ENCODE measurements around the gene PPOX. TPM values are rescaled to one million over a fixed set of nuclear protein-coding genes. Genes with fewer than 3 reads are reported as not detected.

The PPOX gene
- total RNA-seq, 4 donors from 2014 or later = 12.8 to 22.1 (median 15.8) TPM

GRCh38 chr1:161200421-161200991, 34.3 kb downstream of the PPOX start:
- intact Hi-C loops (cut with DNase I) = no loop called here
- Histone ChIP-seq H3K27me3 (no peaks in the 10 kb centered on the region), H3K9me3 (no peaks in the 10 kb centered on the region), H3K36me3 (peaks cover 0 to 36% (median 18%) of the 10 kb centered on the region in 4 donors), H3K27ac (replicated peaks in 1 of 4) (peak overlapping the region; percentile 92 to 95 (median 94)), H3K4me3 (peak overlapping the region in 2 of 4 donors; percentile 76 to 87), H3K4me1 (peaks cover 55 to 92% (median 90%) of the 10 kb centered on the region in 4 donors)
- WGBS = 77% methylated on average over 5 of the region's 5 CpGs
- no peak for DNase-seq (ENCODE audit: extremely low spot score)
- TF ChIP-seq CTCF (IDR thresholded peaks at IDR 0.05) = no peak
- TF ChIP-seq EP300 (IDR thresholded peaks at IDR 0.05) = no peak
- TF ChIP-seq POLR2AphosphoS5 (IDR thresholded peaks at IDR 0.05) = no peak
- no peak for TF ChIP-seq POLR2A (IDR thresholded peaks at IDR 0.05; ENCODE audit: low read depth)

- no peaks in the 10 kb centered on the region for H3K27me3 ChIP-seq
- TF ChIP-seq CTCF (IDR thresholded peaks at IDR 0.05) (no peak), EP300 (IDR thresholded peaks at IDR 0.05) (no peak), POLR2A (IDR thresholded peaks at IDR 0.05; ENCODE audit: low read depth) (peak; percentile 13), POLR2AphosphoS5 (IDR thresholded peaks at IDR 0.05) (peak; percentile 3 to 71)
- H3K36me3 ChIP-seq = peaks cover 0 to 33% (median 23%) of the 10 kb centered on the region in 4 donors
- WGBS = 35% methylated on average over 12 of the region's 13 CpGs
- peak overlapping the region; percentile 71 to 87 (median 76) for H3K4me3 ChIP-seq
- intact Hi-C loops (cut with DNase I) = no loop called here
- H3K9me3 ChIP-seq = no peaks in the 10 kb centered on the region
- peaks cover 60 to 93% (median 90%) of the 10 kb centered on the region in 4 donors for H3K4me1 ChIP-seq
- H3K27ac ChIP-seq (replicated peaks in 1 of 4) = peak overlapping the region; percentile 92 to 95 (median 94)
- DNase-seq (ENCODE audit: extremely low spot score) = peak; percentile 95
Measured at GRCh38 chr1:161200992-161201835, 35.0 kb downstream of the PPOX start.

- intact Hi-C loops (cut with DNase I) = no loop called here
Measured at GRCh38 chr1:161201836-161202712, 35.8 kb downstream of the PPOX start, which contains the start of gene NDUFS2. Gene NDUFS2, plus strand, starts transcription at chr1:161202367. Its CDS starts 19 bp downstream, at chr1:161202386.

More at GRCh38 chr1:161201836-161202712, 35.8 kb downstream of the PPOX start, which contains the start of gene NDUFS2:
- TF ChIP-seq POLR2AphosphoS5 (IDR thresholded peaks at IDR 0.05) (peak; percentile 92 to 93), CTCF (IDR thresholded peaks at IDR 0.05) (peak in 1 of 3 experiments; percentile 19), EP300 (IDR thresholded peaks at IDR 0.05) (no peak), POLR2A (IDR thresholded peaks at IDR 0.05; ENCODE audit: low read depth) (peak; percentile 87)
- H3K27me3 ChIP-seq = no peaks in the 10 kb centered on the region
- 2% methylated on average over 26 of the region's 53 CpGs for WGBS
- peaks cover 65 to 93% (median 90%) of the 10 kb centered on the region in 4 donors for H3K4me1 ChIP-seq
- H3K27ac ChIP-seq (replicated peaks in 1 of 4) = peak within 1 kb of the TSS; percentile 92 to 95 (median 94)
- no peaks in the 10 kb centered on the region for H3K9me3 ChIP-seq
- peaks cover 0 to 38% (median 30%) of the 10 kb centered on the region in 4 donors for H3K36me3 ChIP-seq
- peak; percentile 99 for DNase-seq (ENCODE audit: extremely low spot score)
- H3K4me3 ChIP-seq = peak within 1 kb of the TSS; percentile 71 to 87 (median 76)
